ENCODE data around the gene NECTIN1. TPM values are rescaled to one million over a fixed set of nuclear protein-coding genes. Genes with fewer than 3 reads are reported as not detected.

The NECTIN1 gene
- total RNA-seq, 6 experiments from 2014 or later: 4.3 to 8.4 (median 6.1) TPM

- DNase-seq (no peak), ATAC-seq (no peak)
- Histone ChIP-seq H3K27ac (no peak overlapping the region), H3K27me3 (no peaks in the 10 kb centered on the region), H3K9me3 (no peaks in the 10 kb centered on the region), H3K4me3 (no peak overlapping the region), H3K36me3 (no peaks in the 10 kb centered on the region), H3K4me1 (no peaks in the 10 kb centered on the region)
- WGBS (ENCODE audit: insufficient coverage, low coverage, low lambda C conversion rate, missing lambda C conversion rate): 95% methylated on average over 4 of the region's 10 CpGs
- intact Hi-C loops (cut with DNase I): loop anchor here (5.0 to 10.0 kb wide), 3 partner anchors 181 to 449 kb away; no protein-coding TSS in a partner anchor
- no peak for TF ChIP-seq CTCF (IDR thresholded peaks at IDR 0.05)
These were observed 62.9 kb downstream of the NECTIN1 start for GRCh38 chr11:119666061-119666460.

GRCh38 chr11:119664701-119665420 is 64.1 kb downstream of the NECTIN1 start:
- ATAC-seq (no peak), DNase-seq (no peak)
- Histone ChIP-seq H3K9me3 (no peaks in the 10 kb centered on the region), H3K4me3 (no peak overlapping the region), H3K27ac (no peak overlapping the region), H3K4me1 (no peaks in the 10 kb centered on the region), H3K36me3 (no peaks in the 10 kb centered on the region), H3K27me3 (no peaks in the 10 kb centered on the region)
- WGBS (ENCODE audit: insufficient coverage, low coverage, low lambda C conversion rate, missing lambda C conversion rate): 93% methylated on average over 29 of the region's 44 CpGs
- no peak for TF ChIP-seq POLR2A (IDR thresholded peaks at IDR 0.05)
- no peak for TF ChIP-seq CTCF (IDR thresholded peaks at IDR 0.05)
- intact Hi-C loops (cut with DNase I): loop anchor here (5.0 to 10.0 kb wide), 4 partner anchors 67 to 450 kb away; no protein-coding TSS in a partner anchor

- TF ChIP-seq POLR2A (IDR thresholded peaks at IDR 0.05) (no peak), CTCF (IDR thresholded peaks at IDR 0.05) (no peak)
- intact Hi-C loops (cut with DNase I): loop anchor here (5.0 to 10.0 kb wide), 3 partner anchors 68 to 451 kb away; no protein-coding TSS in a partner anchor
- no peak overlapping the region for H3K4me3 ChIP-seq
- H3K27me3 ChIP-seq: no peaks in the 10 kb centered on the region
- DNase-seq: no peak
- H3K36me3 ChIP-seq: no peaks in the 10 kb centered on the region
- no peak overlapping the region for H3K27ac ChIP-seq
- 75% methylated on average over 5 of the region's 9 CpGs for WGBS (ENCODE audit: insufficient coverage, low coverage, low lambda C conversion rate, missing lambda C conversion rate)
- no peak for ATAC-seq
- H3K9me3 ChIP-seq: no peaks in the 10 kb centered on the region
- no peaks in the 10 kb centered on the region for H3K4me1 ChIP-seq
These were observed 64.9 kb downstream of the NECTIN1 start for GRCh38 chr11:119664063-119664572.

- H3K4me3 ChIP-seq: no peak overlapping the region
- no peaks in the 10 kb centered on the region for H3K9me3 ChIP-seq
- intact Hi-C loops (cut with DNase I): loop anchor here (5.0 to 10.0 kb wide), 3 partner anchors 69 to 452 kb away; no protein-coding TSS in a partner anchor
- 83% methylated on average over 2 of the region's 4 CpGs for WGBS (ENCODE audit: insufficient coverage, low coverage, low lambda C conversion rate, missing lambda C conversion rate)
- TF ChIP-seq CTCF (IDR thresholded peaks at IDR 0.05) (no peak), POLR2A (IDR thresholded peaks at IDR 0.05) (no peak)
- H3K4me1 ChIP-seq: no peaks in the 10 kb centered on the region
- H3K36me3 ChIP-seq: no peaks in the 10 kb centered on the region
- no peak for DNase-seq
- H3K27me3 ChIP-seq: no peaks in the 10 kb centered on the region
- no peak for ATAC-seq
- H3K27ac ChIP-seq: no peak overlapping the region
These were observed 65.7 kb downstream of the NECTIN1 start for GRCh38 chr11:119663279-119663678.

All from right lobe of liver (tissue), 6 donors.